HAP-1 (cell line): ENCODE results near the gene MAP2K5.
A peak's percentile ranks its signal among the peaks of the same experiment; 100 is the strongest.

Source experiments
- DNase-seq, 2 experiments: peaks; one replicate each; pipeline ENCODE4 v3.0.0-alpha.2; 2016 to 2020; ENCODE audit warnings: low spot score in 2 of 2
- H3K27me3 ChIP-seq: fragments of 250-450 bp; sonication (Bioruptor Pico); 2 replicates; pipeline ENCODE4 v1.5.1; 2020; ENCODE audit warnings: low read depth, mild to moderate bottlenecking, moderate library complexity
- H3K36me3 ChIP-seq: fragments of 250-450 bp; sonication (Bioruptor Pico); replicated peaks from 2 replicates; pipeline ENCODE4 v1.5.1; 2020; ENCODE audit warnings: mild to moderate bottlenecking
- H3K4me1 ChIP-seq: fragments of 250-450 bp; sonication (Bioruptor Pico); 2 replicates; pipeline ENCODE4 v1.5.1; 2020; ENCODE audit warnings: mild to moderate bottlenecking
- H3K4me3 ChIP-seq: fragments of 250-450 bp; sonication (Bioruptor Pico); 2 replicates; pipeline ENCODE4 v1.5.1; 2020; ENCODE audit warnings: mild to moderate bottlenecking, moderate library complexity
- H3K9me3 ChIP-seq: fragments of 250-450 bp; sonication (Bioruptor Pico); 2 replicates; pipeline ENCODE4 v1.5.1; 2020; ENCODE audit warnings: mild to moderate bottlenecking, moderate library complexity
- in situ Hi-C: fragments of 300-500 bp; cut with MboI; formaldehyde crosslinking; loops from 3 replicates; pipeline ENCODE4 v1.14.3; 2020; ENCODE audit warnings: low sequenced_read_pairs, inconsistent platforms, mixed read lengths

MAP2K5 gene

DNA sequence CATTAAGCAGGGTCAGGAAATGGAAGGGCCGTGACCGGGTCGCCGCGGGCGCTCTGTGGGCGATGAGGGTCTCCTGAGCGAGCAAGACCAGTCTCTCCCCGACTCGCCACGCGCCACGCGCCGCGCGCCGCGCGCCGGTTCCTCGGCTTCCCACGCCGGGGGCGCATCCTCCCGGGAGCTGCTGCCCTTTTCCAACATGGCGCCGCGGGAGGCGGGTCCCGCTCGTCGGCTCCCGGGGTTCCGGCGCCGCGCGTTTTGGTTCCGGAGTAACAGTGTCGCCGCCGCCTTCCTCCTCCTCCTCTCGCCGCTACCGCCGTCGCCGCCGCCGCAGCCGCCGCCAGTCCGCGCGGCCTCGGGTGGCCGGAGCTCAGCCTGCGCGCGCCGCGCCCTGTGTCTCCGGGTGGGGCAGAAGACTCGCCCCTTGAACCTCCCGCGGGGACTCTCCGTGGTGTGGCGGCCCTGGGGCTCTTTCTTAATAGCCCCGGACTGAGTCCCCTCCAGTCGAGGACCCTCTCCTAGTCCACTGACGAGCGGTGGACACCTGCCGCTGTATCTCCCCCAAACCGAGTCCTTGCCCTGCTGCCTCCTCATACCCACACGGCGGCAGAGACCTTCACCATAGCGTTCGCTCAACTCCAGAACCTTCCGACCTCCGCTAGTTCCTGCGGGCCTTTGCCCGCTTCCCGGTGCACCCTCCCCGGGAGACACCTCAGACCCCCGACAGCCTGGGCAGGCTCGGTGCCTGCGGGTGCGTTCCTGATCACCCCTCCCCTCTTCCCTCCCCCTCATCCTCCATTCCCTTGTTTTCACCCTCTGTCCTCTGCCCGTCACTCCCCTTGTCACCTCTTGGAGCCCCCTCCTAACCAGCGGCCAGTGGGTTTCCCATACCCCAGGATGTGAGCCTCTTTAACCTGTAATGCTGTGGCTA lies at the start of gene MAP2K5:
MAP2K5 (plus strand) TSS at position 284 of the 928 bp plus-strand sequence; CDS start at position 917, 633 bp downstream.
- in situ Hi-C loops: no loop called here
- Histone ChIP-seq H3K4me3 (peak within 1 kb of the TSS; percentile 85), H3K9me3 (no peaks in the 10 kb centered on the region), H3K27me3 (no peaks in the 10 kb centered on the region), H3K4me1 (peaks cover 16% of the 10 kb centered on the region), H3K36me3 (no peaks in the 10 kb centered on the region)
- peak; percentile 88 to 95 for DNase-seq

DNA sequence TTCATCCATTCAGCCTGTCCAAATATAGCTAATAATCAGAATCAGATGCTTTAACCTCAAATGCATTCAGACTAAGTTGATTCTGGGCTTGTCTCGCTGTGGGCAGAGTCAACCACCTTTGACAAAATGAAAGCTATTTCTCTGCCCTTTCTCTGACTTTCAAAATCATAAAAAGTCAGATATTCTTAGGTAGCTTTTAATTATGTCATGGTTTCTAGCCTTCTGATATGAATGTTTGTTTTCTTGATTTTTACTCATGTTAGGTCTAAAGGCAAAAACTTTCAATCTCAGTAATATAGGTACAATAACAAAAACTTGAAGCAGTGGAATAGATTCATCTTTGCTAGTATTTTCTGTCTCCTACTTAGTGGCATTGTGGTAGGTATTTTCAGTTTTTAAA lies 46.9 kb upstream of the MAP2K5 start:
- H3K4me1 ChIP-seq: no peaks in the 10 kb centered on the region
- H3K4me3 ChIP-seq: no peak overlapping the region
- in situ Hi-C loops: no loop called here
- H3K9me3 ChIP-seq: no peaks in the 10 kb centered on the region
- no peaks in the 10 kb centered on the region for H3K27me3 ChIP-seq
- H3K36me3 ChIP-seq: no peaks in the 10 kb centered on the region
- no peak for DNase-seq

DNA sequence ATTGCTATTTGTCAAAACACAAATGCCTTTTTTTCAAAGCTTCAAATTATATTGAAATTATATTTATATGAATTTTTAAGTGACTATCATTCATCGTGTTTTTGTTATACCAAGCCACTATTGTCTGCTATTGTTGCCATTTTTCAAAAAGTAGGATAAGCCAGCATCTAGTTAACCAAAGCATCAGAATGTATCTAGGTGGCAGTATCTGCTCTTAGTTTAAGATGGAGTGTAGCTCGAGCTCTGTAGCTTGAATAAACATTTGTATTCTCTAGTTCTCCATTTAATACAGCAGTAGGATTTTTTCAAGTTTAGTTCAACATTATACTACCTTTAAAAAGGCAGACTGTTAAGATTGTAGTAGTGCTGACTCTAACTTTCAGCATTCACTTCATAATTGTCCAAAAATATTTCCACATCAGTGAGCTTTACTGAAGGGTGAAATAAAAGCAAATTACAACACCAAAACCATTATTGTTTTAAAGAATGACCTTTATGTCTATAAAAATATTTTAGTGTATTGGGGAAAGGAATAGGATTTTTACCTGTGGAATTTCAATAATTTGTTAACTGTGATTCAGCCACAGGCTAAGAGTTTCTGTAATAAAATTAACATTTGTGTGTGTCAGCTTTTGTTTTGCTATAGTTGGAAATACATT lies 41.2 kb upstream of the MAP2K5 start:
- no peaks in the 10 kb centered on the region for H3K36me3 ChIP-seq
- no peaks in the 10 kb centered on the region for H3K27me3 ChIP-seq
- peak in 1 of 2 experiments; percentile 79 for DNase-seq
- in situ Hi-C loops: no loop called here
- H3K4me1 ChIP-seq: peaks cover 4% of the 10 kb centered on the region
- no peak overlapping the region for H3K4me3 ChIP-seq
- H3K9me3 ChIP-seq: no peaks in the 10 kb centered on the region

DNA sequence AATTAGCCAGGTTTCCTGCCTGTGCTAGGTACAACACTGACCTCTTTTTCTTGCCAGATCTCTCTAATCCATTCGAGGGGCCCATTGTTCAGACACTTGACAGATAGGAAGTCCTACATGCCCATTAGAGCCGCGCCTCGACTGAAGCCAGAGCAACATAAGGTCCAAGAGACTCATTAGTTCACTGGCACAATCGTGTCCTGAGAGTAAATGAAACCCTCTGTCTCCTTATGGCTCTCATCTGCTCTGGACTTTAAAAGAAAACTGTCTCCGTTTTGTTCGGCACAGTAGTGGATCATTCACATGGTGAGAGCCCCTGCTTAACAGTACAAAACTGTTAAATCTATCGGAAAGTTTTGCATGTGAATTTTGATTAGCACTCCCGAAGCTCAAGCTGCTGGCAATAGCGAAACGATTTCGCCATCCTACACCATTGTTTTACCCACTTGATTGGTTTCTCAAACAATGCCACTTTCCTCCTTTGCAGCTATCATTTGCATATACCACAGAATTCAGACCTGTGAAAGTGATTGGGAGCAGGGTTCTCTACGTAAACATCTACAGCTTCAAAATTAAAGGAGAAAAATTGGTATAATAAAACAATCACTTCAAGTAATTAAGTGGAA lies 40.6 kb upstream of the MAP2K5 start:
- DNase-seq: peak; percentile 48 to 51
- Histone ChIP-seq H3K36me3 (no peaks in the 10 kb centered on the region), H3K9me3 (no peaks in the 10 kb centered on the region), H3K4me1 (peaks cover 4% of the 10 kb centered on the region), H3K27me3 (no peaks in the 10 kb centered on the region), H3K4me3 (no peak overlapping the region)
- in situ Hi-C loops: no loop called here

DNA sequence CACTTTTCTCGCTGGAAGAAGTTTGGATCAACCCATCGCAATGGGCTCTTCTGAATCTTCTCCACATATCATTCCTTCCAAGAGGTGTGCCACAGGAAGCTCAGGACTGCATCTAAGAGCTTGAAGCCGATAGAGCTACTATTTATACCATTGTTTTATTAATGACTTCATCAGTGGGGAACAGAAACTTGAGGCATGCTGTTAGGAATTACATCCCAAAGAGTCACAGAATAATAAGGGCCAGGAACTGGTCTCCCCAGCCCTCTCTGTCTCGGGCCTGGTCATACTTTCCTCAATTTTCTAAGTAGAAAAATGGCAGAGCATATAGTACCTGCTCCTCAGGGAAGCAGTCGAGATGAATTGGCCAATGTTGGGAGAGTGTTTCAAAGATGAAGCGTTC lies 38.4 kb upstream of the MAP2K5 start:
- Histone ChIP-seq H3K27me3 (no peaks in the 10 kb centered on the region), H3K4me3 (no peak overlapping the region), H3K36me3 (no peaks in the 10 kb centered on the region), H3K4me1 (peaks cover 4% of the 10 kb centered on the region), H3K9me3 (no peaks in the 10 kb centered on the region)
- in situ Hi-C loops: no loop called here
- no peak for DNase-seq

DNA sequence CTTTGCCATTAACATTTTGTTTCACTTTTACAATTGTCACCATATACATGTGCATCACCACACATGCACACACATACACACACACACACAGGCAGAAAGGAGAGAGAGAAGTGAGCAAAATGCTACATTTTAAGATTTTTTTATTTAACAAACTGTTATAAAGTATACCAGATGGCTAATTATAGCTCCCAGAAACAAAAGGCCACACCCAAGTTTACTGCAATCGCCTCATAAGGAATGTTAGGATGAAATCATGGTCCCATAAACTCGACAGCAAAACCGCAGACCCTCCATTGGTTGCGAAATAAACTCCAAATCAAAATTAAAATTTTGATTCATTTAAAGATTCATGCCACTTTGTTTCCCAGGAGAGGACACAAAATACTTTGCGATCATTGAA lies 37.7 kb upstream of the MAP2K5 start:
- in situ Hi-C loops: no loop called here
- Histone ChIP-seq H3K36me3 (no peaks in the 10 kb centered on the region), H3K9me3 (no peaks in the 10 kb centered on the region), H3K27me3 (no peaks in the 10 kb centered on the region), H3K4me1 (peaks cover 4% of the 10 kb centered on the region), H3K4me3 (no peak overlapping the region)
- DNase-seq: no peak

DNA sequence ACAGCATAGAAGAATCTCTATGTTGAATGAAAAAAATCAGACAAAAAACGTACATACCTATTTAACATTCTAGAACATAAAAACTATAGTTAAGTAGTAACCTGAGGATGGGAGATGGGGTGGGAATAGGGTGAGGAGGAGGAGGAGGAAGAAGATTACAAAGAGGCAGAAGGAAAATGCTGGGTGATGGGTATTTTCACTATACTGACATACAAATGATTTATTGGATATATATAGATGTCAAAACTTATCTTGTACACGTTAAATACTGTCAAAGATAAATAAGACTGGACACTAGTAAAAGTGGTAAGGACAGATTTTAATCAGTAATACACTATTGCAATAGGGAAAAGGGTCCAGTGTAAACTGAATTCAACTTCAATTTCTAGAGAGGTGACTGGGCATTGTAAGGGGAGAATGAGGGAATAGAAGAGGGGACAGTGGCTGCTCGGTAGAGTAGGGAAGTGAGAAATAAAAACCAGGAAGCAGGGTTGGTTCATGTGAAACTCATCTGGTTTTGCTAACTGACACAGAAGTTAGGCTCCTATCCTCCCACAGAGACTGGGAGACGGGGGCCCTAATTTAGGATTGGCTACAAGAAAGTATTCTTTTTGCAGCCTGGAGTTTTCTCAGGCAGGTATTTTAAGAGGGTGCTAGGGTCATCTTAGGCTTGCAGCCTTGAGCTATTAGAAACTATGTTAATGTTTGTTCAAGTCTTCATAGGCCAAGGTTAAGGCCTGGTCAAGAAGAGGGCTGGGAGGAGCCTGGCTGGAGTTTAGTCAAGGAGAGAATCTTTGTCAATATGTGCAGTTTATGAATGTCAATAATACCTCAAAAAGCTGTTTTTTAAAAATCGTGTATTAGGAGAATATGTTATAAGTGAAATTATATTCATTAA lies 36.6 kb upstream of the MAP2K5 start:
- no peak for DNase-seq
- Histone ChIP-seq H3K4me1 (peaks cover 4% of the 10 kb centered on the region), H3K27me3 (no peaks in the 10 kb centered on the region), H3K4me3 (no peak overlapping the region), H3K9me3 (no peaks in the 10 kb centered on the region), H3K36me3 (no peaks in the 10 kb centered on the region)
- in situ Hi-C loops: no loop called here

DNA sequence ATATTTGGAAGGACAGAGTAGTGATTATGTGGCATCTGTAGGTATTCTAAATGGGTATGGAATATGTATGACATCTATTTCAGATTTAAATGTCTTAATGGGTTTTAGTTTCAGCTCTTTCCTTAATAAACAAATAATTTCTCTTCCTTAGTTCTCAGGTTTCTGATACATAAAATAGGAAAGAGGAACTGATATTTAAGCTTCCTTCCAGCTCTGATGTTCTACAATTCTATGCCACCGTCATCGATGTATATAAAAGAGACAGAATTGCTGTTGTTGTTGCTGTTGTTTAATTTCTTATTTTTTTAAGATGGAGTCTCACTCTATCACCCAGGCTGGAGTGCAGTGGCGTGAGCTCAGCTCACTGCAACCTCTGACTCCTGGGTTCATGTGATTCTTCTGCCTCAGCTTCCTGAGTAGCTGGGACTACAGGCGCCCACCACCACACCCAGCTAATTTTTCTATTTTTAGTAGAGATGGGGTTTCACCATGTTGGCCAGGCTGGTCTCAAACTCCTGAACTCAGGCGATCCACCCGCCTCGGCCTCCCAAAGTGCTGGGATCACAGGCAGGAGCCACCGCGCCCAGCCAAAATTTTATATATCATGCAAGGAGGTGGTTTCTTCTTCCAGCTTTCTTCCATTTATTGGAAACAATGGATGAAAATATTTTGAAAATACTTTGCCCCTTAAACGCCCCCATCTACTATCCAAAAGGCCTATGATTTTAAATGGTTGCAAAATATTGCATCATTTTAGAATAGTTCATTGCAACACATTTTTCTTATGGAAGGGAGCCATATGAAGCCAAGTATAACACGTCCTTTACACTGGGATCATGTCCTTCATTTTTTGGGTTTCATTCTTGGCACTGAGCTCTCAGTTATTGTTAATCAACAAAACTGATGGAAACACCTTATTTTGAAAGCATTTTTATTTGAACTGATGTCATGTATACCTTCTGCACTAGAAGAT lies 35.4 kb upstream of the MAP2K5 start:
- 0 out of 2 replicates have a peak, but pooled peaks cover 3% of the 10 kb centered on the region for H3K4me1 ChIP-seq
- DNase-seq: no peak
- H3K9me3 ChIP-seq: no peaks in the 10 kb centered on the region
- H3K27me3 ChIP-seq: no peaks in the 10 kb centered on the region
- in situ Hi-C loops: no loop called here
- H3K4me3 ChIP-seq: no peak overlapping the region
- H3K36me3 ChIP-seq: no peaks in the 10 kb centered on the region

DNA sequence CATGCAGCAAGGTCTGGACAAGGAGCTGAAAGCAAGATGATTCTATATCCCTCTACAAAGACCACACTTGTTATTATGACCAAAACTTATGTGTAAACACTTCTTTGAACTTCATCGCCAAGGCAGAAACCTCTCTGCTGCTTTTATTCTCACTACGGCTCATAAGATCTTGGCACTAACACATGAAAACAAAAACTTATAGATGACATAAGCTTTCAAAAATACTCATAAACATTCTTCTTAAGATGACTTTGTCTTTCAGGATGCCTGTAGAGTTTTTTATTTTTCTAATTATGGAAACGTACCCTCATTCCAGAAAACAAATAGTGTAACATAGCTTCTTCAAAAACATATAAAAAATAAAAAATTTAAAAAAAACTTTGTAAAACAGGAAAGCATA lies 34.1 kb upstream of the MAP2K5 start:
- Histone ChIP-seq H3K27me3 (no peaks in the 10 kb centered on the region), H3K4me1 (0 out of 2 replicates have a peak, but pooled peaks cover 5% of the 10 kb centered on the region), H3K4me3 (no peak overlapping the region), H3K36me3 (no peaks in the 10 kb centered on the region; the same call in 1 of the 2 replicates), H3K9me3 (no peaks in the 10 kb centered on the region)
- no peak for DNase-seq
- in situ Hi-C loops: no loop called here

DNA sequence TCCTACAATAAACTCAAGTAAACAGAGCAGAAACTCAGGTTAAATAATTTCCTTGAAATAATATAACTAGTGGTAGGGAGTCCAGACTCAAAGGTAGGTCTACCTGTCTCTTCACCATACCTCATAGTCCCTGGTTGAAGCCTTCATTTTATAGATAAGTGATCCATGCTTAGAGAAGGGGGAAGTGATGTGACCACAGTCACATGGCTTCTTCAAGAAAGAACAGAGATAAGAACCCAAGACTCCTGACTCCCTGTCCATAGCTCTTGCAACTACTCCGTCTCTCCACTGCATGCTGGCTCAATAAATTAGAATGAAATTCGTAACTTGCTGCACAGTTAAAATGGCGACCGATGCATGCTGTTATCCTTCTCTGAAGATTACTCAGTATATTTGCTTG lies 32.6 kb upstream of the MAP2K5 start:
- Histone ChIP-seq H3K9me3 (no peaks in the 10 kb centered on the region), H3K27me3 (no peaks in the 10 kb centered on the region), H3K4me1 (0 out of 2 replicates have a peak, but pooled peaks cover 5% of the 10 kb centered on the region), H3K4me3 (no peak overlapping the region), H3K36me3 (no peaks in the 10 kb centered on the region; the same call in 1 of the 2 replicates)
- no peak for DNase-seq
- in situ Hi-C loops: no loop called here

DNA sequence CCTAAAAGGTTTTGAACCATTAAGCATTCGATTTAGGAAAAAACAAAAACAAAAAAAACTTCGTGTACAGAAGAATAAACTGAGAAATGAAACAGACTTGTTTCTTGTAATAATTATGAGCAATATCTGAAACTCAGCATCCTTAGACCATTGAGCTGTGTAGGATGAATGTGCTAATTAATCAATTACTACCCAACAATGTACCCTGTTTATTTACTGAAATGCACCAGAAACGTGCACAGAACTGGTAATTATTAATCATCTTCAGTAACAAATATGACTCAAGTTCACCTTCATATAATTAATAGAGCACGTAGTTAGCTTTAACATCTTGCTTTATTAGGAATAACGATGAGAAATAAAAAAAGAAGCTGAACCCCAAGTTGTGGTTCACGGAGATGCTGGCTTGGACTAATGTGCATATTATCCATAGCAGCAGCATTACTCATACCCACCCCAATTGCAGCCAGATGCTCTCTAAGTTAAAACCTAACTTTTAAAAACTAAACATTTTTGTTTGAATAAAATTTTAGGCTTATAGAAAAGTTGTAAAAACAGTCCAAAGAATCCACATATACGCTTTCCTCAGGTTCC lies 31.8 kb upstream of the MAP2K5 start:
- H3K9me3 ChIP-seq: no peaks in the 10 kb centered on the region
- no peak overlapping the region for H3K4me3 ChIP-seq
- 0 out of 2 replicates have a peak, but pooled peaks cover 5% of the 10 kb centered on the region for H3K4me1 ChIP-seq
- no peak for DNase-seq
- no peaks in the 10 kb centered on the region; the same call in 1 of the 2 replicates for H3K36me3 ChIP-seq
- in situ Hi-C loops: no loop called here
- no peaks in the 10 kb centered on the region for H3K27me3 ChIP-seq

DNA sequence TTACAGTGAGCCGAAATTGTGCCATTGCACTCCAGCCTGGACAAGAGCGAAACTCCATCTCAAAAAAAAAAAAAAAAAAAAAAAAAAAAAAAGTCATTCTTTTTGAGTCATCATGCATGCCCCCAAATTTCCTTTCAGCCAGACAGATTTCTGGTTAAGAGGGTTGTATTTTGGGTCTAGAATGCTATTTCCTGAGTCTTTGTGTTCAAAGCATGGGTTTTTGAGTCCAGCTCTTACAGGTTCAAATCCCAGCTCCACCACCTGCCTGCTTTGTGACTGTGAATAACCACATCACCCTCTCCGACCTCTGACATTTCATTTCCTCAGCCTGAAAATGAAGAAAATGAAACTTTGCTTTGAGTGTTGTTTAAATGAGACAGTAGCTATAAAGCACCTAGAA lies 30.9 kb upstream of the MAP2K5 start:
- Histone ChIP-seq H3K27me3 (no peaks in the 10 kb centered on the region), H3K4me1 (0 out of 2 replicates have a peak, but pooled peaks cover 5% of the 10 kb centered on the region), H3K36me3 (no peaks in the 10 kb centered on the region; the same call in 1 of the 2 replicates), H3K4me3 (no peak overlapping the region), H3K9me3 (no peaks in the 10 kb centered on the region)
- in situ Hi-C loops: no loop called here
- DNase-seq: no peak
